MM.1S (cell line): Measurements from ENCODE around the gene CERS2.

Experiments
- EZH2 ChIP-seq: fragments of 300-600 bp; sonication (generic); optimal IDR thresholded peaks from 2 replicates; pipeline ENCODE3; 2017; ENCODE audit warnings: low read depth, mild to moderate bottlenecking, antibody characterized with exemption, low read length, mixed read lengths
- TF ChIP-seq, protein P1 (sequence below): fragments of 300-600 bp; sonication (generic); IDR thresholded peaks from 2 replicates; pipeline ENCODE4 v1.5.1; 2016; ENCODE audit warnings: antibody characterized with exemption, low read length, mixed read lengths

DNA sequence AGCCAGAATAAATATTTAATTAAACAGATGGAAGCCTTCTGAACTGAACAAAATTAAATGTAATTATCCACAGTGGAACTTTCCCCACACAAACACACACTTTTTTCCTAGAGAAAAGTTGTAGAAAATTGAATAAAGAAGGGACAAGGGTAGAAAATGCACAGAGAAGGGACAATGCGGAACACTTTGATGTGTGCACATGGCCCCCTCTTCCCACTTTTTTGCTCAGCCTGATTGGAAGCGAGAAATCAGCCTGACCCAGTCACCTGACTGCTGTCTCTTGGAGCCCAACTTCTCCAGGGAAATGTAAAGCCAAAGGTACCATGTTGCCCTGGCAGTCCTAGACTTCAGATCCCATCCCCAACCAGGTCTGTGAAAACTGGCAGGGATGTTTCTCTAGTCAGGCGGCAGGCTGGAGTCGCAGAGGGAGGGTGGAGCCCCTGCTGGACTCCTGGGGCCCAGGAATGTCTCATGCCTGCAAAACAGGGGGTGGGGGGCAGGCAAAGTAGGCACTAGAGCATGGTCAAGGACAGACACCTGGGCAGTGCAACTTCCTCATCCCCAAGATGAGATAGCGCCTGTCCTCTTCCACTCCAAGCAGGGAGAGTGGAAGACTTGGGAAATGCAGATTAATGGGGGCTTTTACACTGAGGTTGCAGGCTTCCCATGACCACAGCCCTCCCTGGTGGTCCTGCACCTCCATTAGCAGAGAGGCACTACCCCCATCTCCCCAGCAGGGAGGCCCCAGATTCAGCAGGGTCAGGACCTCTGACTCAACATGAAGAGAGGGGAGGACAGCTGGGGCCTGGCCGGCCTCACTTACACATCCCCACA lies 2.8 kb downstream of the CERS2 start:
- TF ChIP-seq, protein P1, sequence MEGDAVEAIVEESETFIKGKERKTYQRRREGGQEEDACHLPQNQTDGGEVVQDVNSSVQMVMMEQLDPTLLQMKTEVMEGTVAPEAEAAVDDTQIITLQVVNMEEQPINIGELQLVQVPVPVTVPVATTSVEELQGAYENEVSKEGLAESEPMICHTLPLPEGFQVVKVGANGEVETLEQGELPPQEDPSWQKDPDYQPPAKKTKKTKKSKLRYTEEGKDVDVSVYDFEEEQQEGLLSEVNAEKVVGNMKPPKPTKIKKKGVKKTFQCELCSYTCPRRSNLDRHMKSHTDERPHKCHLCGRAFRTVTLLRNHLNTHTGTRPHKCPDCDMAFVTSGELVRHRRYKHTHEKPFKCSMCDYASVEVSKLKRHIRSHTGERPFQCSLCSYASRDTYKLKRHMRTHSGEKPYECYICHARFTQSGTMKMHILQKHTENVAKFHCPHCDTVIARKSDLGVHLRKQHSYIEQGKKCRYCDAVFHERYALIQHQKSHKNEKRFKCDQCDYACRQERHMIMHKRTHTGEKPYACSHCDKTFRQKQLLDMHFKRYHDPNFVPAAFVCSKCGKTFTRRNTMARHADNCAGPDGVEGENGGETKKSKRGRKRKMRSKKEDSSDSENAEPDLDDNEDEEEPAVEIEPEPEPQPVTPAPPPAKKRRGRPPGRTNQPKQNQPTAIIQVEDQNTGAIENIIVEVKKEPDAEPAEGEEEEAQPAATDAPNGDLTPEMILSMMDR, result peak; percentile 16; the same call in 1 of the 2 replicates
- TF ChIP-seq EZH2, result no peak
